Bronchial epithelial cell (primary cell): ENCODE measurements around the gene SRC. TPM values are rescaled to one million over a fixed set of nuclear protein-coding genes. Genes with fewer than 3 reads are reported as not detected.

Experiments
- DNase-seq: peaks from one replicate; pipeline ENCODE4 v3.0.0-alpha.2; 2010; ENCODE audit warnings: low read depth
- FAIRE-seq: peaks from 2 replicates; lab custom pipeline; 2011; peaks lifted over from hg19 to GRCh38; lab: Jason Lieb, UNC
- H3K27me3 ChIP-seq: 2 replicates; pipeline ENCODE4 v1.5.1; 2011; ENCODE audit warnings: low read length; ENCODE audit not compliant: control insufficient read depth, insufficient read depth
- H3K36me3 ChIP-seq: 2 replicates; pipeline ENCODE4 v1.5.1; 2011; ENCODE audit warnings: low read length; ENCODE audit not compliant: control insufficient read depth, insufficient read depth
- H3K4me3 ChIP-seq: 2 replicates; pipeline ENCODE4 v1.5.1; 2011; ENCODE audit warnings: mild to moderate bottlenecking, low read depth, low read length, control low read depth
- total RNA-seq: library from RNA; depleted of rRNA; stranded (reverse); fragments of >200 nt; gene quantifications from 2 replicates; pipeline ENCODE4 v1.2.1, GENCODE V29; 2014
- TF ChIP-seq, protein P1 (sequence below): IDR thresholded peaks from 2 replicates; pipeline ENCODE4 v1.5.1; 2011; ENCODE audit warnings: mild to moderate bottlenecking, moderate library complexity, low read length, control low read depth, inconsistent platforms; ENCODE audit not compliant: insufficient read depth, severe bottlenecking

SRC gene
- total RNA-seq, 1 donor from 2014 or later: 16.6 TPM

DNA sequence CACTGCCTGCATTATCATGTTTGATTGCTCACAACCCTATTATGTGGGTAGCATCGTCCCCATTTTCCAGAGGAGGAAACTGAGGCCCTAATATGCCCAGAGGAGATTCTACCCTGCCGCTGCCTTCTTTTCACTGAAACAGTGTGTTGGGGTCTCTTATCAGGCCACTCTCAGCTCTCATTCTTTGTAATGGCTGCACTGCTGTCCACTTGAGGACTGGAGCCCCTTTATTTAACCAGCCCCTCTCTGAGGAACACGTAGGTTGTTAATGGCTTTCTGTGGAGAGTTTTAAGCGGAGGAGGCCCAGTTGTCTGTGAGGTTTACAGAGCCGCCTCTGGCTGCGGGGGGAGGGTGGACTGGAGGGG, 32.5 kb downstream of the SRC start:
- Histone ChIP-seq H3K4me3 (no peak overlapping the region), H3K36me3 (peaks cover 7% of the 10 kb centered on the region), H3K27me3 (no peaks in the 10 kb centered on the region)
- no peak for DNase-seq
- TF ChIP-seq, protein P1, sequence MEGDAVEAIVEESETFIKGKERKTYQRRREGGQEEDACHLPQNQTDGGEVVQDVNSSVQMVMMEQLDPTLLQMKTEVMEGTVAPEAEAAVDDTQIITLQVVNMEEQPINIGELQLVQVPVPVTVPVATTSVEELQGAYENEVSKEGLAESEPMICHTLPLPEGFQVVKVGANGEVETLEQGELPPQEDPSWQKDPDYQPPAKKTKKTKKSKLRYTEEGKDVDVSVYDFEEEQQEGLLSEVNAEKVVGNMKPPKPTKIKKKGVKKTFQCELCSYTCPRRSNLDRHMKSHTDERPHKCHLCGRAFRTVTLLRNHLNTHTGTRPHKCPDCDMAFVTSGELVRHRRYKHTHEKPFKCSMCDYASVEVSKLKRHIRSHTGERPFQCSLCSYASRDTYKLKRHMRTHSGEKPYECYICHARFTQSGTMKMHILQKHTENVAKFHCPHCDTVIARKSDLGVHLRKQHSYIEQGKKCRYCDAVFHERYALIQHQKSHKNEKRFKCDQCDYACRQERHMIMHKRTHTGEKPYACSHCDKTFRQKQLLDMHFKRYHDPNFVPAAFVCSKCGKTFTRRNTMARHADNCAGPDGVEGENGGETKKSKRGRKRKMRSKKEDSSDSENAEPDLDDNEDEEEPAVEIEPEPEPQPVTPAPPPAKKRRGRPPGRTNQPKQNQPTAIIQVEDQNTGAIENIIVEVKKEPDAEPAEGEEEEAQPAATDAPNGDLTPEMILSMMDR: no peak
- no peak for FAIRE-seq

DNA sequence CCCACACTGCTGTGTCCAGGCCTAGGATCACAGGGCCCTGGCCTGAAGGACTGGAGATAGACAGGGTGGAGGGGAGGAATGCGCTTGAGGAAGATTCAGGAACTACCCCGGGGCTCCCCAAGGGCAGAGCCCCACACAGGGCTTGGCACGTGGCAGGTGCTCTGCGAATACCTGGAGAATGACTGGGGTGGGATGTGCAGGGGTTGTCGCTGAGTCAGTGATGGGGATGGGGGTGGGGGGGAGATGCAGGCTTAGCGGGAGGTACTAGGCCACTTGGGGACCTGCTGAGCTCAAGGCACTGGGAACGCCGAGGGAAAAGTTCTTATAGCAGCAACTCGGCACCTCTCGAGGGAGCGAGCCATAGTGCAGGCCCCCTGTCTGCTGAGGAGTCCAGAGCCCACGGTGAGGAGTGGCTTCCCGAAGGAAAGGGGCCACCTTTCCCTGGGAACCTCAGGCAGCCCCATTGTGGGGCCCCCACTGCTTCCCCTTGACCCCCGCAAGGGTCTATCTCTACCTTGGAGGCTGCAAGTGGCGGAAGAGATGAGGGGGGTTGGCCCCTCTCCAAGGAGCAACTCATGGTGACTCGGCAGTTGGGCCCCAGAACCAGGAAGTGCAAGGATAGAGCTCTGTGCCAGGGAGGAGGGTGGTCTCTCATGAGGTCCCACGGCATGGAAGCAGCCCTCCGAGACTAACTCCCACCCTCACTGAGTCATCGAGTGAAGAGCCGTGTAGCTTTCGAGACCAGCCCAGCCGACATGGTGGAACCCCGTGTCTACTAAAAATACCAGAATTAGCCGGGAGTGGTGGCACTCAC, 33.1 kb downstream of the SRC start:
- Histone ChIP-seq H3K4me3 (no peak overlapping the region), H3K36me3 (peaks cover 7% of the 10 kb centered on the region), H3K27me3 (no peaks in the 10 kb centered on the region)
- TF ChIP-seq, protein P1: no peak
- no peak for FAIRE-seq
- DNase-seq: peak; percentile 36

DNA sequence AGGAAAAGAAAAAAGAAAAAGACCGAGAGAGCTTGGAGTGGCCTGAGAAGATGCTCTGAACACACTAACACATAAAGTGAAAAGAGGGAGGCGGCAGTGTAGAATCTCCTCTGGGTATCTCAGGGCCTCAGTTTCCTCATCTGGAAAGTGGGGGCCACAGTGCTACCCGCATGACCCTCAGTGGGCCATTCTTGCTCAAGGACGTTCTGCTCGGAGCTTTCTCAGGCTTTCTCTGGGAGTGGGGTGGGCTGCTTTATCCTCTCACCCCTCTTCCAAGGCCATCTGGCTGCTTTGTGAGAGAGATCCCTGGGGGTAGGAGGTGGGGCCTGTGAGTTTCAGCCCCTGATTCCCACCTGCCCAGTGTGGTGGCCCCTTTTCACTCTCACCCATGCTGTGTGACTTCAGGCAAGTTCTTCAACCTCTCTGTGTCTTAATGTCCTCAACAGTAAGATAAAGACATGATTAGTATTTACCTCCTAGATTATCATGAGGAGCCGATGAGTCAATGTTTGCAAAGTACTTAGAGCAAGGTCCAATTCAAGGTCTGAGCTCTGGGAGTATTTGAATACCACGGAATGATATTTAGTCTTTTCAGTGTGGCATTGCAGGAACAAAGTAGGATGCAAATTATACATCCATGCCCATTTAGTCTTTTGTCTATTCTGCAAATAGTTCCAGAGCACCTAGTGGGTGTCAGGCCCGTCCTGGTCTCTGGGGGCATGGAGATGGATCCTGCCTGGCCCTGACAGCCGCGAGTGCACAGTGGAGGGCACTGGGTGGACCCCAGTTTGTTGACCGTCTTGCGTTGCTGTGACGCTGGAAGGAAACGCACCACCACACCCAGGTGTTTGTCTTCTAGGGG, 34.3 kb downstream of the SRC start:
- DNase-seq: peak; percentile 63
- TF ChIP-seq, protein P1: no peak
- no peak overlapping the region for H3K4me3 ChIP-seq
- peaks cover 10% of the 10 kb centered on the region for H3K36me3 ChIP-seq
- no peak for FAIRE-seq
- H3K27me3 ChIP-seq: no peaks in the 10 kb centered on the region

DNA sequence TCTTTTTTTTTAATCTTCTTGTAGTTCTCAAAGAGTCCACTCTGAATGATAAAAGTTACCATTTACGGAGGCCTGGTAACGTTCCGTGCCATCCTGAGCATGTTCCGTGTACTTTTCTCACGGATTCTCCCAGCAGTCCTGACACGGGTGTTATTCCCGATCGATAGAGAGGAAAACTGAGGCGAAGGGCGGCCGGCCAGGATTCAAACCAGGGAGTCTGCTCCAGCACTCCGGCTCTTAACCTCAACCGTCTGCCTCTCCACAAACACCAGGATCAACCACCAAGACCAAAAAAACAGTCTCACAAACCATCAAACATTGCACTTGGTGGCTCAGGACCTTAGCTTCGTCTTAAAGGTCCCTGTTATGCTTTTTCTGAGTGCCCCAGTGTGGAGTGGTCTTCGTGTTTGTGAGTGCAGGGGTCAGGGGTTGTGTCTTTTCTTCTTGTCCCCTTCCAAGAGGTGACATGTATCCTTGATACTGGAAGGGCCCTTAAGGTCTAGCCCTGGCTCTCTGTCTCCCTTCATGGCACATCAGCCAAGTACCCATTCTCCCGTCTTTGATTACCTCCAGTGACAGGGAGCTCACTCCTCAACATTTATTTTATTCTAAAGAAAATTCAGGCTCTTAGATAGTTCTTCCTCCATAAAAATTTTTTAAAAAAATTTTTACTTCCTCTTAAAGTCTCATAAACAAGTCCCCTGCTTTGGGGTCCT, 35.1 kb downstream of the SRC start:
- TF ChIP-seq, protein P1: no peak
- H3K36me3 ChIP-seq: peaks cover 17% of the 10 kb centered on the region
- no peak for FAIRE-seq

DNA sequence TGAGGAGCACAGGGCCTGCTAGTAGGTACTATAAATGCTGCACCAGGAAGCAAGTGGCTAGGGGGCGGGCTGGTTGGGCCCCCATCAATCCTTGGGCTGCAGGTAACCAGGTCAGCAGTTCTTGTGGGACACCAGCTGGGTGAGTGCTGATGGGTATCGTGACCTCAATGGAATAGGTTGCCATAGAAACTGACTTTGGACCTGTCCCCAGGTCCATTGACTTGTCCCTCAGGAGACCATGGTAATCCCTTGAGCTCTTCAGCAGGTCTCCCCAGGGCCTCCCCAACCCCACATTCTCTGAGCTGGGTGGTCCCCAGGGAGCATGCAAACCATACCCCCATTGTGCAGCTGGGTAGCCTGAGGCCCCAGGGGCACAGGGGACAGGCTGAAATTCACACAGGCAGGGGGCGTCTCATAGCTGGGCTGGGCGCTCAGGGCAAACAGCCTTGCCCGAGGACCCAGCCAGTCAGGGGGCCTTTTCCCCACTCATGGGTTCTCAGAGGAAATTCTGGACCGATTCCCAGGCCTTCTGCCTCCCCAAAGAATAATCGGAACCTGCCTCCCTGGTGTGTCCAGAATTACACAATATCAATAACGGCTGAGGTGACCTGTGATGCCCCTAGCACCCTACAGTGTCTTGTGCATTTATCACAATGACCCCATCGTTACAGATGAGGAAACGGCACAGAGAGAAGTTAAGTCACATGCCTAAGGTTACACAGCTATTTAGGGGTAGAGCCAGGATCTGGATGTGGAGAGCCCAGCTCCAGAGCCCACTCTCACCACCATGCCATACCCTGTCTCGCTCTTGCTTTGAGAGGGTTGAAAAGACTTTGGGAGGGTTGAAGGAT, 35.9 kb downstream of the SRC start:
- Histone ChIP-seq H3K36me3 (peaks cover 19% of the 10 kb centered on the region), H3K4me3 (no peak overlapping the region), H3K27me3 (no peaks in the 10 kb centered on the region)
- FAIRE-seq: no peak
- TF ChIP-seq, protein P1: no peak
- DNase-seq: no peak

More for the DNA sequence above, 35.1 kb downstream of the SRC start:
- Histone ChIP-seq H3K27me3 (no peaks in the 10 kb centered on the region), H3K4me3 (no peak overlapping the region)
- DNase-seq: no peak
